GM18870 (cell line): Measurements from ENCODE around the gene KCNQ2.
"Not testable (repeated sequence)": the region's sequence is repeated elsewhere in the genome, so short reads cannot be mapped to it uniquely, and the experiment has no call there.

Source experiments
- ATAC-seq: cut with Tn5 transposase; IDR thresholded peaks from one replicate; pipeline ENCODE4 v1.9.1; 2021; ENCODE audit warnings: moderate library complexity; ENCODE audit not compliant: unreplicated experiment

KCNQ2 gene

GRCh38 chr20:63471981-63472831 lies at the start of gene KCNQ2:
Gene KCNQ2, minus strand, starts transcription at chr20:63472655. Its CDS starts 192 bp downstream, at chr20:63472463.
- ATAC-seq, result no peak

GRCh38 chr20:63521602-63522001 lies 49.1 kb upstream of the KCNQ2 start:
- ATAC-seq, result no peak

GRCh38 chr20:63520934-63521601 lies 48.6 kb upstream of the KCNQ2 start:
- no peak for ATAC-seq

GRCh38 chr20:63520504-63520933 lies 48.1 kb upstream of the KCNQ2 start, which contains the start of gene PPDPF:
Gene PPDPF, plus strand, starts transcription at chr20:63520765. Its CDS starts 544 bp downstream, at chr20:63521309.
- no peak for ATAC-seq

GRCh38 chr20:63519668-63520503 lies 47.4 kb upstream of the KCNQ2 start:
- no peak for ATAC-seq

GRCh38 chr20:63518946-63519667 lies 46.7 kb upstream of the KCNQ2 start:
- ATAC-seq, result no peak

GRCh38 chr20:63518351-63518861 lies 46.0 kb upstream of the KCNQ2 start:
- ATAC-seq, result no peak

GRCh38 chr20:63517376-63518309 lies 45.2 kb upstream of the KCNQ2 start:
- ATAC-seq, result no peak

GRCh38 chr20:63514520-63514919 lies 42.1 kb upstream of the KCNQ2 start:
- not testable (repeated sequence) for ATAC-seq

GRCh38 chr20:63513207-63513606 lies 40.8 kb upstream of the KCNQ2 start:
- ATAC-seq, result no peak

GRCh38 chr20:63509088-63509564 lies 36.7 kb upstream of the KCNQ2 start:
- ATAC-seq, result no peak

- no peak for ATAC-seq
These were observed 35.8 kb upstream of the KCNQ2 start for GRCh38 chr20:63508072-63508768.

GRCh38 chr20:63507083-63507743 lies 34.8 kb upstream of the KCNQ2 start:
- ATAC-seq, result no peak

GRCh38 chr20:63505723-63506122 lies 33.3 kb upstream of the KCNQ2 start:
- ATAC-seq, result no peak

GRCh38 chr20:63505281-63505680 lies 32.8 kb upstream of the KCNQ2 start:
- no peak for ATAC-seq

- ATAC-seq, result no peak
These were observed 32.2 kb upstream of the KCNQ2 start for GRCh38 chr20:63504642-63505041.

GRCh38 chr20:63503524-63503923 lies 31.1 kb upstream of the KCNQ2 start:
- no peak for ATAC-seq

GRCh38 chr20:63502671-63503172 lies 30.3 kb upstream of the KCNQ2 start:
- ATAC-seq, result no peak
